Suprapubic skin (tissue), 4 donors: ENCODE measurements around the gene OR2L8. TPM values are rescaled to one million over a fixed set of nuclear protein-coding genes. Genes with fewer than 3 reads are reported as not detected.

Experiments used
- DNase-seq, 2 donors: peaks; one replicate each; pipeline ENCODE4 v3.0.0-alpha.2; 2019; ENCODE audit warnings: low spot score in 2 of 2
- H3K27ac ChIP-seq: fragments of 200-600 bp; sonication (generic); one replicate; pipeline ENCODE4 v1.5.1; 2019
- H3K27me3 ChIP-seq: fragments of 200-600 bp; sonication (generic); one replicate; pipeline ENCODE4 v1.5.1; 2019
- H3K36me3 ChIP-seq: fragments of 200-600 bp; sonication (generic); one replicate; pipeline ENCODE4 v1.5.1; 2019
- H3K4me1 ChIP-seq: fragments of 200-600 bp; sonication (generic); one replicate; pipeline ENCODE4 v1.5.1; 2019
- H3K4me3 ChIP-seq: fragments of 200-600 bp; sonication (generic); one replicate; pipeline ENCODE4 v1.5.1; 2019; ENCODE audit warnings: mild to moderate bottlenecking
- H3K9me3 ChIP-seq: fragments of 200-600 bp; sonication (generic); one replicate; pipeline ENCODE4 v1.5.1; 2019
- CTCF ChIP-seq, 2 donors: fragments of 200-600 bp in 1 of 2; fragments of 450-650 bp in 1 of 2; sonication (generic) in 1 of 2; IDR thresholded peaks; one replicate each; pipeline ENCODE4 v1.5.1; 2016 to 2019; ENCODE audit warnings: antibody characterized with exemption in 2 of 2, mild to moderate bottlenecking in 1 of 2, moderate library complexity in 1 of 2
- EP300 ChIP-seq: sonication (generic); formaldehyde crosslinking; IDR thresholded peaks from one replicate; pipeline ENCODE4 v1.6.1; 2017; ENCODE audit warnings: antibody characterized with exemption
- POLR2A ChIP-seq, 2 donors: fragments of 450-650 bp; IDR thresholded peaks; one replicate each; pipeline ENCODE4 v1.6.1; 2017; ENCODE audit warnings: antibody characterized with exemption in 2 of 2, mild to moderate bottlenecking in 2 of 2, moderate library complexity in 2 of 2
- POLR2AphosphoS5 ChIP-seq, 3 donors: sonication (generic); formaldehyde crosslinking; IDR thresholded peaks; one replicate each; pipeline ENCODE4 v1.6.1; 2017; ENCODE audit warnings: antibody characterized with exemption in 3 of 3
- WGBS: methylation state at CpG from one replicate; pipeline ENCODE4 v1.1.5; 2018; 5-methylcytosine and 5-hydroxymethylcytosine counted together
- total RNA-seq, 4 donors: library from RNA; depleted of rRNA; stranded (reverse); fragments of >200 nt; gene quantifications; one replicate each; pipeline ENCODE4 v1.1.0, GENCODE V29; 2016

The OR2L8 gene
- total RNA-seq, 4 donors from 2014 or later = 0.97 TPM; not detected in 3

- no peak for TF ChIP-seq EP300
- TF ChIP-seq POLR2A (IDR thresholded peaks at IDR 0.05) = no peak
- TF ChIP-seq CTCF (IDR thresholded peaks at IDR 0.05) = no peak
- no peak for TF ChIP-seq POLR2AphosphoS5 (IDR thresholded peaks at IDR 0.05)
These were observed 39.9 kb upstream of the OR2L8 start for GRCh38 chr1:247908766-247909165.

GRCh38 chr1:247913786-247914185 lies 34.9 kb upstream of the OR2L8 start:
- H3K9me3 ChIP-seq = no peaks in the 10 kb centered on the region
- H3K27me3 ChIP-seq = no peaks in the 10 kb centered on the region
- 92% methylated on average over 2 of the region's 2 CpGs for WGBS
- H3K4me1 ChIP-seq = no peaks in the 10 kb centered on the region
- no peak overlapping the region for H3K4me3 ChIP-seq
- TF ChIP-seq CTCF (IDR thresholded peaks at IDR 0.05) (no peak), POLR2A (IDR thresholded peaks at IDR 0.05) (no peak), POLR2AphosphoS5 (IDR thresholded peaks at IDR 0.05) (no peak), EP300 (no peak)
- no peaks in the 10 kb centered on the region for H3K36me3 ChIP-seq
- no peak for DNase-seq
- no peak overlapping the region for H3K27ac ChIP-seq

More at GRCh38 chr1:247908766-247909165, 39.9 kb upstream of the OR2L8 start:
- DNase-seq = no peak
- no peaks in the 10 kb centered on the region for H3K36me3 ChIP-seq
- 82% methylated on average over 5 of the region's 5 CpGs for WGBS
- H3K27ac ChIP-seq = no peak overlapping the region
- H3K4me1 ChIP-seq = no peaks in the 10 kb centered on the region
- no peaks in the 10 kb centered on the region for H3K9me3 ChIP-seq
- no peak overlapping the region for H3K4me3 ChIP-seq
- H3K27me3 ChIP-seq = no peaks in the 10 kb centered on the region

GRCh38 chr1:247914941-247915662 lies 33.6 kb upstream of the OR2L8 start:
- no peaks in the 10 kb centered on the region for H3K36me3 ChIP-seq
- H3K9me3 ChIP-seq = no peaks in the 10 kb centered on the region
- no peaks in the 10 kb centered on the region for H3K27me3 ChIP-seq
- no peak overlapping the region for H3K27ac ChIP-seq
- H3K4me1 ChIP-seq = no peaks in the 10 kb centered on the region
- no peak for DNase-seq
- TF ChIP-seq POLR2AphosphoS5 (IDR thresholded peaks at IDR 0.05) (no peak), EP300 (no peak), CTCF (IDR thresholded peaks at IDR 0.05) (no peak), POLR2A (IDR thresholded peaks at IDR 0.05) (no peak)
- WGBS = 60% methylated on average over 4 of the region's 4 CpGs
- no peak overlapping the region for H3K4me3 ChIP-seq

- no peaks in the 10 kb centered on the region for H3K4me1 ChIP-seq
- no peaks in the 10 kb centered on the region for H3K36me3 ChIP-seq
- no peak for DNase-seq
- no peaks in the 10 kb centered on the region for H3K27me3 ChIP-seq
- H3K9me3 ChIP-seq = no peaks in the 10 kb centered on the region
- 95% methylated on average over 2 of the region's 2 CpGs for WGBS
- H3K4me3 ChIP-seq = no peak within 1 kb of the TSS
- no peak within 1 kb of the TSS for H3K27ac ChIP-seq
- no peak for TF ChIP-seq POLR2AphosphoS5 (IDR thresholded peaks at IDR 0.05)
- TF ChIP-seq EP300 = no peak
- TF ChIP-seq POLR2A (IDR thresholded peaks at IDR 0.05) = no peak
- no peak for TF ChIP-seq CTCF (IDR thresholded peaks at IDR 0.05)
These were observed 28.7 kb upstream of the OR2L8 start, which contains the start of gene OR2T8 for GRCh38 chr1:247919952-247920351. Gene OR2T8 (plus strand): TSS chr1:247920252. CDS start chr1:247921018, 766 bp downstream.

- H3K27ac ChIP-seq = no peak overlapping the region
- H3K4me1 ChIP-seq = no peaks in the 10 kb centered on the region
- no peak for DNase-seq
- H3K4me3 ChIP-seq = no peak overlapping the region
- 62% methylated on average over 3 of the region's 3 CpGs for WGBS
- TF ChIP-seq EP300 (no peak), POLR2AphosphoS5 (IDR thresholded peaks at IDR 0.05) (no peak), POLR2A (IDR thresholded peaks at IDR 0.05) (no peak), CTCF (IDR thresholded peaks at IDR 0.05) (no peak)
- H3K36me3 ChIP-seq = no peaks in the 10 kb centered on the region
- no peaks in the 10 kb centered on the region for H3K27me3 ChIP-seq
- H3K9me3 ChIP-seq = no peaks in the 10 kb centered on the region
These were observed 24.7 kb upstream of the OR2L8 start for GRCh38 chr1:247923941-247924340.
